H1 (cell line): ENCODE data around the gene CRADD.

Experiments used
- RFX5 ChIP-seq: IDR thresholded peaks from 2 replicates; pipeline ENCODE4 v1.6.1; 2011; ENCODE audit warnings: low read depth, low read length, improper control_type of control experiment, borderline replicate concordance
- TF ChIP-seq, protein P1 (sequence below): IDR thresholded peaks from 2 replicates; pipeline ENCODE4 v1.6.1; 2012; ENCODE audit warnings: inconsistent platforms

DNA sequence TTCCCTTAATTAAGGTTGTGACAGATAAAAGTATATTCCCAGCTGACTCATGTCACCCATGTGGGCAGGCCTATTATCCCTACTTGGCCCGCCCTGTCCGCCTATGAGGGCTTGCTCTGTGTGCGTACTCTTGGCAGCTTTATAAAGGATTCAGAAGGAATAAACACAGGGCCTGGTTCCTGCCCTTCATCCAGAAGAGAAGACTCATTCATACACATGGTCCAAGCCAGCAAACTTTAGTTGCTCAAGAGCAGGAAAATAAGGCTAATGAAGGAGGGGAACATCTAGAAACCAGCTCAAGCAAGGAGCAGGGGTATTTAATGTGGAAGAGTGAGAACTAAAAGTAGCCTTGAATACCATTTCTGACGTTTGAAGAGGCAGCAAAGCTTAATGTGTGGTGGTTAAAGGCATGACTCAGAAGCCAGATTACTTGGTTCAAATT lies 141.9 kb downstream of the CRADD start:
- TF ChIP-seq, protein P1, sequence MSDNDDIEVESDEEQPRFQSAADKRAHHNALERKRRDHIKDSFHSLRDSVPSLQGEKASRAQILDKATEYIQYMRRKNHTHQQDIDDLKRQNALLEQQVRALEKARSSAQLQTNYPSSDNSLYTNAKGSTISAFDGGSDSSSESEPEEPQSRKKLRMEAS: no peak
- TF ChIP-seq RFX5: no peak
